Liver (tissue), 9 donors: ENCODE measurements around the gene GREM2. TPM values are rescaled to one million over a fixed set of nuclear protein-coding genes. Genes with fewer than 3 reads are reported as not detected.

Experiments
- DNase-seq: peaks from one replicate; pipeline ENCODE4 v3.0.0-alpha.2; 2017; ENCODE audit warnings: low spot score
- H3K27ac ChIP-seq, 2 donors: one replicate each; pipeline ENCODE4 v1.7.0; 2013; ENCODE audit warnings: inconsistent platforms in 2 of 2, low read length in 2 of 2, control low read depth in 1 of 2, low read depth in 1 of 2, mild to moderate bottlenecking in 1 of 2
- H3K27me3 ChIP-seq, 4 donors: one replicate each; pipeline versions ENCODE4 v1.6.1 to v1.7.0; 2013; ENCODE audit warnings: low read length in 3 of 4, inconsistent platforms in 1 of 4, mild to moderate bottlenecking in 1 of 4, moderate library complexity in 1 of 4; ENCODE audit not compliant: control insufficient read depth in 4 of 4, insufficient read depth in 4 of 4
- H3K36me3 ChIP-seq, 4 donors: one replicate each; pipeline versions ENCODE4 v1.6.1 to v1.7.0; 2013; ENCODE audit warnings: low read length in 3 of 4, mild to moderate bottlenecking in 3 of 4, low read depth in 1 of 4, moderate library complexity in 1 of 4; ENCODE audit not compliant: control insufficient read depth in 4 of 4, insufficient read depth in 3 of 4
- H3K4me1 ChIP-seq, 4 donors: one replicate each; pipeline versions ENCODE4 v1.6.1 to v1.7.0; 2013; ENCODE audit warnings: low read length in 3 of 4, mild to moderate bottlenecking in 3 of 4, moderate library complexity in 1 of 4; ENCODE audit not compliant: control insufficient read depth in 4 of 4, insufficient read depth in 4 of 4
- H3K4me3 ChIP-seq, 3 donors: one replicate each; pipeline versions ENCODE4 v1.6.1 to v1.7.0; 2013; ENCODE audit warnings: low read length in 3 of 3, control low read depth in 1 of 3, low read depth in 1 of 3, mild to moderate bottlenecking in 1 of 3
- H3K9ac ChIP-seq, 2 donors: one replicate each; pipeline ENCODE4 v1.7.0; 2013; ENCODE audit warnings: low read length in 2 of 2, mild to moderate bottlenecking in 2 of 2, moderate library complexity in 2 of 2, control low read depth in 1 of 2, low read depth in 1 of 2
- H3K9me3 ChIP-seq, 4 donors: one replicate each; pipeline versions ENCODE4 v1.6.1 to v1.7.0; 2013; ENCODE audit warnings: low read length in 3 of 4; ENCODE audit not compliant: control insufficient read depth in 4 of 4
- ATF3 ChIP-seq: IDR thresholded peaks from 2 replicates; pipeline ENCODE4 v1.6.1; 2016; ENCODE audit warnings: antibody characterized with exemption
- EGR1 ChIP-seq, 2 donors: IDR thresholded peaks; 2 replicates each; pipeline ENCODE4 v1.6.1; 2016 to 2018; ENCODE audit warnings: antibody characterized with exemption in 2 of 2, low read depth in 2 of 2
- FOXA2 ChIP-seq: IDR thresholded peaks from 2 replicates; pipeline ENCODE4 v1.6.1; 2016; ENCODE audit warnings: antibody characterized with exemption
- GABPA ChIP-seq, 2 donors: IDR thresholded peaks in 1 of 2; conservative IDR thresholded peaks in 1 of 2; 2 replicates each; pipeline ENCODE4 v1.6.1; 2016; ENCODE audit warnings: antibody characterized with exemption in 2 of 2, mild to moderate bottlenecking in 1 of 2, moderate library complexity in 1 of 2
- HNF4A ChIP-seq, 2 donors: conservative IDR thresholded peaks; 2 replicates each; pipeline ENCODE4 v1.6.1; 2016; ENCODE audit warnings: antibody characterized with exemption in 2 of 2, mild to moderate bottlenecking in 2 of 2
- HNF4G ChIP-seq: IDR thresholded peaks from 2 replicates; pipeline ENCODE4 v1.6.1; 2016; ENCODE audit warnings: antibody characterized with exemption
- JUND ChIP-seq, 2 donors: IDR thresholded peaks; 2 replicates each; pipeline ENCODE4 v1.6.1; 2016; ENCODE audit warnings: antibody characterized with exemption in 2 of 2
- MAX ChIP-seq: IDR thresholded peaks from 2 replicates; pipeline ENCODE4 v1.6.1; 2016; ENCODE audit warnings: antibody characterized with exemption
- NR2F2 ChIP-seq: IDR thresholded peaks from 2 replicates; pipeline ENCODE4 v1.6.1; 2016; ENCODE audit warnings: antibody characterized with exemption
- RXRA ChIP-seq, 2 donors: IDR thresholded peaks; 2 replicates each; pipeline ENCODE4 v1.6.1; 2017 to 2018; ENCODE audit warnings: antibody characterized with exemption in 2 of 2, mild to moderate bottlenecking in 1 of 2
- TAF1 ChIP-seq: conservative IDR thresholded peaks from 2 replicates; pipeline ENCODE4 v1.6.1; 2016; ENCODE audit warnings: antibody characterized with exemption, mild to moderate bottlenecking
- ZBTB33 ChIP-seq: IDR thresholded peaks from 2 replicates; pipeline ENCODE4 v1.6.1; 2016; ENCODE audit warnings: antibody characterized with exemption
- WGBS: extraction: QIAGEN DNeasy Blood & Tissue Kit; methylation state at CpG from one replicate; pipeline ENCODE4 v1.1.7; 2013; 5-methylcytosine and 5-hydroxymethylcytosine counted together
- polyA plus RNA-seq, 2 donors: library from polyadenylated mRNA; stranded (reverse) in 1 of 2; unstranded in 1 of 2; fragments of 200-250 nt in 1 of 2; fragments of >200 nt in 1 of 2; fragmentation: Nextera tagmentation in 1 of 2; extraction: Ambion mirVana in 1 of 2; gene quantifications; one replicate each; pipeline versions ENCODE4 v1.2.1 to v1.2.3, GENCODE V29; 2013 to 2015
- total RNA-seq, 2 donors: library from RNA; depleted of rRNA; stranded (reverse); fragments of >200 nt; gene quantifications; one replicate each; pipeline ENCODE4 v1.2.3, GENCODE V29; 2014
- donor health status: healthy.
- donor health status: healthy.
- donor health status: healthy.
- donor health status: healthy.
- donor health status: healthy.

GREM2 gene
- total and polyA plus RNA-seq, 4 donors: 0.19 to 19.5 (median 4.3) TPM

GRCh38 chr1:240492832-240493440, 119.0 kb downstream of the GREM2 start:
- H3K4me3 ChIP-seq: no peak overlapping the region

GRCh38 chr1:240491796-240492195, 120.2 kb downstream of the GREM2 start:
- Histone ChIP-seq H3K9ac (no peak overlapping the region), H3K9me3 (no peaks in the 10 kb centered on the region), H3K4me1 (no peaks in the 10 kb centered on the region), H3K36me3 (peaks cover 0 to 9% (median 4%) of the 10 kb centered on the region in 4 donors), H3K27me3 (no peaks in the 10 kb centered on the region), H3K4me3 (no peak overlapping the region), H3K27ac (no peak overlapping the region)
- DNase-seq: no peak
- WGBS: 90% methylated on average over 7 of the region's 7 CpGs
- TF ChIP-seq NR2F2 (no peak), HNF4G (no peak), ATF3 (no peak)

More at GRCh38 chr1:240492832-240493440, 119.0 kb downstream of the GREM2 start:
- Histone ChIP-seq H3K36me3 (peaks cover 0 to 9% (median 4%) of the 10 kb centered on the region in 4 donors), H3K9ac (no peak overlapping the region), H3K27ac (no peak overlapping the region), H3K9me3 (no peaks in the 10 kb centered on the region), H3K27me3 (no peaks in the 10 kb centered on the region), H3K4me1 (no peaks in the 10 kb centered on the region)
- 77% methylated on average over 52 of the region's 52 CpGs for WGBS
- TF ChIP-seq GABPA (IDR thresholded peaks at IDR 0.05 in 1 of 2, conservative IDR thresholded peaks at IDR 0.05 in 1 of 2): no peak
- TF ChIP-seq EGR1 (IDR thresholded peaks at IDR 0.05; ENCODE audit: low read depth in 2 of 2): no peak
- DNase-seq: no peak

GRCh38 chr1:240491156-240491555, 120.8 kb downstream of the GREM2 start:
- H3K36me3 ChIP-seq: peaks cover 0 to 9% (median 3%) of the 10 kb centered on the region in 4 donors
- WGBS: 90% methylated on average over 5 of the region's 5 CpGs
- no peaks in the 10 kb centered on the region for H3K9me3 ChIP-seq
- no peak overlapping the region for H3K4me3 ChIP-seq
- H3K9ac ChIP-seq: no peak overlapping the region
- no peak overlapping the region for H3K27ac ChIP-seq
- DNase-seq: no peak
- no peaks in the 10 kb centered on the region for H3K4me1 ChIP-seq
- H3K27me3 ChIP-seq: no peaks in the 10 kb centered on the region
- no peak for TF ChIP-seq HNF4G

GRCh38 chr1:240487493-240487892, 124.5 kb downstream of the GREM2 start:
- no peaks in the 10 kb centered on the region for H3K27me3 ChIP-seq
- H3K9me3 ChIP-seq: no peaks in the 10 kb centered on the region
- WGBS: 79% methylated on average over 3 of the region's 3 CpGs
- no peak overlapping the region for H3K4me3 ChIP-seq
- TF ChIP-seq MAX (no peak), FOXA2 (no peak), JUND (IDR thresholded peaks at IDR 0.05) (no peak), EGR1 (IDR thresholded peaks at IDR 0.05; ENCODE audit: low read depth in 2 of 2) (no peak), GABPA (IDR thresholded peaks at IDR 0.05 in 1 of 2, conservative IDR thresholded peaks at IDR 0.05 in 1 of 2) (no peak), RXRA (IDR thresholded peaks at IDR 0.05) (no peak), TAF1 (no peak), HNF4A (conservative IDR thresholded peaks at IDR 0.05) (no peak), ZBTB33 (no peak), HNF4G (no peak)
- no peak overlapping the region for H3K9ac ChIP-seq
- no peak overlapping the region for H3K27ac ChIP-seq
- peaks cover 0 to 3% (median 0%) of the 10 kb centered on the region in 4 donors for H3K36me3 ChIP-seq
- no peaks in the 10 kb centered on the region for H3K4me1 ChIP-seq
- no peak for DNase-seq
